ENCODE measurements around the gene PLEKHA1.

DNA sequence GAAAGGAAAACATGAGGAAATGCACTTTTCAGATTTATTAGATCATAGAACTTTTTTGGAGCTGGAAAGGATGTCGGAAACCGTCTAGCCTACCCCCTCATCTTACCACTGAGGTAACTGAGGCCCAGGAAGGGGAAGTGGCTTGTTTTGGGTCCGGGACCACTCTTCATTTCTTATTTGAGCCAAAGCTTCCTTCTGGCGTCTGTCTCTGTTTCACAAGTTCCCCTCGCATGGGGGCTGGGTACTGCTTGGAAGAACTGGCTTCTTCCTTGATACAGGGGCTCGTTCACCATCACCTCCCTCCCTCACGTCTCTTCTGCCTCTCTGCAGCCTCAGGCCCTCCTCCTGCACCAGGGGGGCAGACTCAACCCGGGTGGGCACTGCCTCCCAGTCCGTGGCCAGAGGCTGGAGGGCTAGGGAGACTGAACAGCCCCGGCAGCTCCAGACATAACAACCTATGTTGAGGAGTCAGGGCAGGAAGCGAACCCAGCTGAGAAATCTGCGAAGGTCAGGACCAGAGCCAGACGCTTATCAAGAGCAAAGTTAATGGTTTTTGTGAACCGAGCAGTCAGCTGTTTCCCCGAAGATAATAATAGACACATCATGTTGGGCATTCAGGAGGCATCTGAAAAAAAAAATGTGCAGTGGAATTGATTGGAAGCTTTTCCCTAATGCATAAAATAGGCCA, 99.8 kb downstream of the PLEKHA1 start:
- TF ChIP-seq BHLHE40 (IDR thresholded peaks at IDR 0.05; ENCODE audit: borderline replicate concordance), result no peak
- no peak for TF ChIP-seq L3MBTL2 (conservative IDR thresholded peaks at IDR 0.05)
- TF ChIP-seq FOXM1 (IDR thresholded peaks at IDR 0.05; ENCODE audit: borderline replicate concordance), result no peak
- no peak for TF ChIP-seq SUZ12 (IDR thresholded peaks at IDR 0.05)
- TF ChIP-seq LEF1 (IDR thresholded peaks at IDR 0.05; ENCODE audit: borderline replicate concordance), result no peak
- TF ChIP-seq ELF4 (IDR thresholded peaks at IDR 0.05), result no peak
- no peak for TF ChIP-seq CTBP1 (IDR thresholded peaks at IDR 0.05; ENCODE audit: borderline replicate concordance)
- TF ChIP-seq SP1 (IDR thresholded peaks at IDR 0.05), result no peak
- TF ChIP-seq, protein P1, sequence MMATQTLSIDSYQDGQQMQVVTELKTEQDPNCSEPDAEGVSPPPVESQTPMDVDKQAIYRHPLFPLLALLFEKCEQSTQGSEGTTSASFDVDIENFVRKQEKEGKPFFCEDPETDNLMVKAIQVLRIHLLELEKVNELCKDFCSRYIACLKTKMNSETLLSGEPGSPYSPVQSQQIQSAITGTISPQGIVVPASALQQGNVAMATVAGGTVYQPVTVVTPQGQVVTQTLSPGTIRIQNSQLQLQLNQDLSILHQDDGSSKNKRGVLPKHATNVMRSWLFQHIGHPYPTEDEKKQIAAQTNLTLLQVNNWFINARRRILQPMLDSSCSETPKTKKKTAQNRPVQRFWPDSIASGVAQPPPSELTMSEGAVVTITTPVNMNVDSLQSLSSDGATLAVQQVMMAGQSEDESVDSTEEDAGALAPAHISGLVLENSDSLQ (IDR thresholded peaks at IDR 0.05), result no peak
